ENCODE data around the gene MALAT1. TPM values are rescaled to one million over a fixed set of nuclear protein-coding genes. Genes with fewer than 3 reads are reported as not detected.
A peak's percentile ranks its signal among the peaks of the same experiment; 100 is the strongest.

The MALAT1 gene
- total RNA-seq, 2 experiments from 2014 or later: 2,463 to 2,829 TPM

DNA sequence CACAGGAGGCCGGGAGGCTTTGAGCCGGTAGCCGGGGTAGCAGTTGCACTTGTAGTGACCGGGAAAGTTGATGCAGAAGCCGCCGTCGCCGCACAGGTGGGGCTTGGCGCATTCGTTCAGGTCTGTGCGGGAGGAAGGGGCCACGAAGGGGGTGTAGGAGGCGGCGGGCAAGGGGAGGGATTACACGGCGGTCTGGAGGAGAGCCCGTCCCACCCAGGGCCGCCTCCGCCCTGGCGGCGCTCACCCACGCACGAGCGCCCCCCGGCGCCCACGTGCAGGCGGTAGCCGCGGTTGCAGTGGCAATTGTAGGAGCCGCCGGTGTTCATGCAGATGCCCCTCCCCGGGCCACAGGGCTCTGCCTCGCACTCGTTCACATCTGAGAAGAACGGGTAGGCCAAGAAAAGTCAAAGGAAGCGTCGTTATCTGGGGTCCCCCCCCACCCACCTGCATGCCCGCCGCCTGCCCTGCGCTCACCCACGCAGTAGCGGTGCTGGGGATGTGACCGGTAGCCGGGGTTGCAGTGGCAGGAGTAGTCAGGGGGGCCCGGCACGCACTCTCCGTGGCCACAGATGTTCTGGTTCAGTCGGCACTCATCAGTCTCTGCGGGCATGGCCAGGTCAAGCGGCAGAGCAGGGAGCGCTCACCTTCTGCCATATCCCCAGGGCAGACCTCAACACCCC is 48.7 kb downstream of the MALAT1 start:
- Mint-ChIP-seq H3K4me1 (peaks cover 40% of the 10 kb centered on the region), H3K27me3 (no peaks in the 10 kb centered on the region), H3K36me3 (peaks cover 23% of the 10 kb centered on the region), H3K4me3 (peak overlapping the region; percentile 26), H3K9me3 (no peaks in the 10 kb centered on the region), H3K27ac (peak overlapping the region; percentile 46)
- no peak for DNase-seq

GRCh38 chr11:65548395-65548794 is 49.5 kb downstream of the MALAT1 start:
- Mint-ChIP-seq H3K27me3 (no peaks in the 10 kb centered on the region), H3K9me3 (no peaks in the 10 kb centered on the region), H3K36me3 (peaks cover 23% of the 10 kb centered on the region), H3K27ac (peak overlapping the region; percentile 46), H3K4me3 (peak overlapping the region; percentile 26), H3K4me1 (peaks cover 46% of the 10 kb centered on the region)
- DNase-seq: no peak

DNA sequence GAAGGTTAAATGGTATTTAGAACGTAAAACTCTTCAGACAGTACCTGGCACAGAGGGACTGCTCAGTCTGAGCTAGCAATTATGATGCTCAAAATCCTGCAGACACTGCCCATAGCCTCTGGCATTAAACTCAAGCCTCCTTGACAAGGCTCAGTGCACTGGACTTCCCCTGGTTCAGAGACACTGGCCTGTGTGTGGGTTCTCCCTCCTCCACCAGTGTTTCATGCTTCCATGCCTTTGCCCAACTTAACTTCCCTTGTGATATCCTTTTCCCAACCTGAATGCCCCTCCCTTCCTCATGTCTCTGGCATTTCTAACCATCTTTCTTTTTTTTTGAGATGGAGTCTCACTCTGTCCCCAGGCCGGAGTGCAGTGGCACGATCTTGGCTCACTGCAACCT is 50.3 kb downstream of the MALAT1 start:
- Mint-ChIP-seq H3K9me3 (no peaks in the 10 kb centered on the region), H3K27ac (no peak overlapping the region), H3K4me3 (no peak overlapping the region), H3K36me3 (peaks cover 22% of the 10 kb centered on the region), H3K27me3 (no peaks in the 10 kb centered on the region), H3K4me1 (peaks cover 46% of the 10 kb centered on the region)
- no peak for DNase-seq

DNA sequence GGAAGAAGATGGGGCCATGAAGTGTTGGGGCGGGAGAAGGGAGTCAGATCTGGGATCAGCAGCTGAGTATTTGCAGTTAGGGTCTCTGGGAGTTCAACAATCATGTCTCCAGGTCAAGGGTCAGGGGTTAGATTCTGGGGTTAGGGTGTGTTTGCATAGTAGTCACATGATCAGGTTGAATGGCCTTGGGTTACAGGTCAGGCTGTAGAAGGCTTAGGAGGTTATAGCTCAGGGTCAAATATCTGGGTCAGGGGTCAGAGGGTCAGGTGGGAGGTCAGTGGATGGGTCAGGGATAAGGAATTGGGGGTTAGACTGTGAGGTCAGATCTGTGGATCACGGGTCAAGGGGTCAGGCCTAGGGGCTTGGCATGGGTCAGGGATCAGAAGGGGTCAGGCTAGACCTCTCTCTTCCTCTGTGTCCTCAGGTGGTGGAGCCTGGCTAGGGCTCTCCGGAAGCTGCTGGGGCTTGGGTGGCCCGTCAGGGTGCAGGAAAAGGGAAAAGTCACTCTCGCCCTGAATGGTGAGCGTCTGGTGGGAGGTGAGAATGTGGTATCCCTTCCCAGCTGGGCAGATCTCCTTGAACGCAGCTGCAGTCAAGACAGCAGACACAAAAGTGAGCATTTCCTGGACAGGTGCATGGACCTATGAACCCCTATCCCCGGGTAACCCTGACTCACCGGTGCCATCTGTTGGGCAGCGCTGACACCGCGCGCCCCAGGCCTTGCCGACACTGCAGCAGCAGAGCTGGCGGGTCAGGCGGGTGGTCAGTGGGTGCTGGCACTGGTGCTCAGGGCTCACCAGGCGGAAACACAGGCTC is 52.9 kb downstream of the MALAT1 start:
- H3K36me3 Mint-ChIP-seq: peaks cover 23% of the 10 kb centered on the region
- peak overlapping the region; percentile 50 for H3K27ac Mint-ChIP-seq
- peak; percentile 55 for DNase-seq
- no peaks in the 10 kb centered on the region for H3K27me3 Mint-ChIP-seq
- H3K4me3 Mint-ChIP-seq: no peak overlapping the region
- peaks cover 60% of the 10 kb centered on the region for H3K4me1 Mint-ChIP-seq
- H3K9me3 Mint-ChIP-seq: no peaks in the 10 kb centered on the region

DNA sequence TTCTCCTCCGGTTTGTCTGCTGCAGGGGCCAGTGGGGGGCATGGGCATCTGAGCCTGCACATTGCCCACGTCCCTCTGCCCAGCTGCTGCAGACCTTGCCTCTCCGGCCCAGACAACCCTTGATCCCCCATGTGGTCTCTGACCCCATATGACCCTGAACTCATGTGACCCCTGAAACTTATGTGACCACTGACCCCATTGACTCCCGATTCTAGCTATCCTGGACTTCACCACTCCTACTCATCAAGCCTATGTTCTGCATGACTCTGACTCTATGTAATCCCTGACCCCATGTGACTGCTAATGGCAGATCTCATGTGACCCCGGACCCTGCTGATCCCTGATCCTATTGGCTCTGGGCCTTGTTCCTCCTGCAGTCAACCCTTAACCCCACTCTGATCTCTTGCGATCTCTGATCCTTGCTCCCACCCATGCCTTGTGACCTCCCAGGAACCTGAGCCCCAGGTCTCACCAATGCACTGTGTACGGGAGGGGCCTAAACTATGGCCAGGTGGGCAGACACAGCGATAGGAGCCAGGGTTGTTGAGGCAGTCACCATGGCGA is 53.6 kb downstream of the MALAT1 start:
- Mint-ChIP-seq H3K36me3 (peaks cover 23% of the 10 kb centered on the region), H3K27ac (no peak overlapping the region), H3K4me3 (no peak overlapping the region), H3K4me1 (peaks cover 63% of the 10 kb centered on the region), H3K9me3 (no peaks in the 10 kb centered on the region), H3K27me3 (no peaks in the 10 kb centered on the region)
- DNase-seq: no peak

GRCh38 chr11:65553301-65554001 is 54.6 kb downstream of the MALAT1 start:
- peak overlapping the region; percentile 12 for H3K27ac Mint-ChIP-seq
- H3K9me3 Mint-ChIP-seq: no peaks in the 10 kb centered on the region
- peak; percentile 70 for DNase-seq
- peak overlapping the region; percentile 29 for H3K4me3 Mint-ChIP-seq
- H3K27me3 Mint-ChIP-seq: no peaks in the 10 kb centered on the region
- H3K4me1 Mint-ChIP-seq: peaks cover 54% of the 10 kb centered on the region
- H3K36me3 Mint-ChIP-seq: peaks cover 18% of the 10 kb centered on the region

DNA sequence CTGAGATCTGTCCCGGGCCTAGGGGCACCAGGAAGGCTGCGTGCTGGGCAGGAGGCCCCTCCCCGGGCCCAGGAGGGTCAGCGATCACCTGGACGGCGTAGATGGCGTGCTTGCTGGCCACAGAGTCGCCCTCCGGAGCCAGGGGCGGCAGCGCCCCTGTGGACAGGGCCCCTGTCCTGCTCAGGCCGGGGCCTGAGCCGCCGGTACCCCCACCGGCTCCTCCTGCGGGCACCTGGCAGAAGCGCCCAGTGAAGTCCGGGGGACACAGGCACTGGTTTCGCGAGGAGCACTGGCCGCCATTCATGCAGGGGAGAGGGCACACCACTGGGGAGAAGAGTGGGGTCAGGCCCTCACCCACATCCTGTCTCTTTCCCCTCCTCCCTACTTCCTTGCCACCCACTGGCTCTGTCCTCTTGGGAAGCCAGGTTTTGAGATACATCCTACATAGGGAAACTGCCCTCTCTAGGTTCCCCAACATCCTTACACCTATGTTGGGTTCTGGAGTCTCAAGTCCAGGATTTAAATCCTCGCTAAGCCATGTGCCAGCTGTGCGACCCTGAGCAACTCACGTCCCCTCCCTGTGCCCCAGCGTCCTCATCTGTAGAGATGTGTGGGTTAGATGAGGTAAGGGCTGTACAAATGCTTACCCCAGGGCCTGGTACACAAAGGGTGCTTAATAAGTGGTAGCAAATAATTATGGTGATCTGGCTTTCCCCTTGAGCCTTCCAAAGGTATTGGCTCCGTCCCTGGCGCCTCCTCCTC is 55.4 kb downstream of the MALAT1 start:
- Mint-ChIP-seq H3K9me3 (no peaks in the 10 kb centered on the region), H3K27me3 (no peaks in the 10 kb centered on the region), H3K36me3 (peaks cover 16% of the 10 kb centered on the region), H3K27ac (peak overlapping the region; percentile 61), H3K4me3 (peak overlapping the region; percentile 64), H3K4me1 (peaks cover 52% of the 10 kb centered on the region)
- DNase-seq: no peak

DNA sequence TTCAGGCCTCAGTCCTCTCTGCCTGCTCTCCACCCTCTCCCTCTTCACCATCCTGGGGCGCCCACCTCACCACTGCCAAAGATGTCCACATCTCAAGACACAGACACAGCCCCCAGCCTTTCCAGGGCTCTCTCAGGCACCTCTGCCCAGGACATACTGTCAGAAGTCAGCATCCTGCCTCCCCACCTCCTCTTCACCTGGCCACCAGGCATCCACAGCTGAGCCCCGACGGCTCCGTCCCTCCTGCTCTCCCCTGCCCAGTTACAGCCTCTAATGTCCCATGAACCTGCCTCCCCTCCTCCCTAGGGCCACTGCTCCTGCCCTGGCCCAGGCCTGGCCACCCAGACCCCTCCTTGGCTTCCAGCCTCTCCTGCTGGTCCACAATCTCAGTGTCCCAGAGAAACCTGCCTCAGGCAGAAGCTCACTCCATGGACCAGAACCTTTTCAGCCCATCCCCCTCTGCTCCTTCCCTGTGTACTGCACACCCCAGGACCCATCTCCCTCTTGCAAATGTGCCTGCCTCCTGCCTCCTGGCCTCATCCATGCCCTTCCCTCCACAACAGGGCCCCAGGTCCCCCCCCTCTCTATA is 56.1 kb downstream of the MALAT1 start:
- H3K27ac Mint-ChIP-seq: peak overlapping the region; percentile 61
- H3K4me3 Mint-ChIP-seq: peak overlapping the region; percentile 29
- no peaks in the 10 kb centered on the region for H3K27me3 Mint-ChIP-seq
- no peaks in the 10 kb centered on the region for H3K9me3 Mint-ChIP-seq
- H3K36me3 Mint-ChIP-seq: peaks cover 12% of the 10 kb centered on the region
- H3K4me1 Mint-ChIP-seq: peaks cover 55% of the 10 kb centered on the region
- DNase-seq: no peak

DNA sequence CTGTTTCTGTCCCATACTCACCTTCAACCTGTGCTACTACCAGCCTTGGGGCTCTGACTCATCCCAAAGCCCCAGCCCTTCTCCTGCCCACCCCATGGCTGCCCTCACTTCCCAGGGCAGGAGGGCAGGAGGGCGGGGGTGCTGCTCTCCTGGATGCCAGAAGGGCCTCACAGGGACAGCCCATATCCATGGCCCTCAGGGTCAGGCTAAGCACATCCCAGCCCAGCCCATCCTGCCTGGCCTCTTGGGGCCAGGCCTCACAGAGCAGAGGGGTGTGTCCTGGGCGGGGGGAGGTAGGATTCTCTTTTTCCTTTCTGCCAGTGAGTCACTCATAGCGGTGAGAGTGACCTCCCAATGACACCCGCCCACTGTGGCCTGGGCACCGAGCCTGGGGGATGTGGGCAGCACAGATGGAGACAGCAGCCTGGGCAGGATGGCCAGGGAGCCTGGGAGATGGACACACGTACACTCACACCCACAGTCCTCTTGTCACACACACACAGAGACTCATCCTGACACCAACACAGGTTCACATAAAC is 56.9 kb downstream of the MALAT1 start:
- peak; percentile 47 for DNase-seq
- Mint-ChIP-seq H3K27me3 (no peaks in the 10 kb centered on the region), H3K27ac (peak overlapping the region; percentile 80), H3K36me3 (peaks cover 10% of the 10 kb centered on the region), H3K9me3 (no peaks in the 10 kb centered on the region), H3K4me3 (peak overlapping the region; percentile 85), H3K4me1 (peaks cover 63% of the 10 kb centered on the region)

Other genes starting within 250 kb of the MALAT1 start
- gene POLA2, start 237.1 kb upstream of the MALAT1 start, total RNA-seq: 10 to 100 TPM; 73.8 to 74.5 TPM
- under 1 TPM; 0.18 to 0.54 TPM for gene CDC42EP2, start 184.2 kb upstream of the MALAT1 start, total RNA-seq
- gene DPF2, start 165.2 kb upstream of the MALAT1 start, total RNA-seq: 10 to 100 TPM; 50.5 to 54.9 TPM
- gene TIGD3, start 144.3 kb upstream of the MALAT1 start, total RNA-seq: under 1 TPM; 0.49 to 0.54 TPM
- gene SLC25A45, start 116.4 kb upstream of the MALAT1 start, total RNA-seq: 10 to 100 TPM; 15.4 to 15.7 TPM
- gene FRMD8, start 112.4 kb upstream of the MALAT1 start, total RNA-seq: 10 to 100 TPM; 33.1 to 36.3 TPM
- gene NEAT1, start 76.2 kb upstream of the MALAT1 start, total RNA-seq: 100 to 1,000 TPM; 136 to 155 TPM
- 10 to 100 TPM; 70.5 to 80.3 TPM for gene SCYL1, start 26.0 kb downstream of the MALAT1 start, total RNA-seq
- gene LTBP3, start 59.3 kb downstream of the MALAT1 start, total RNA-seq: 10 to 100 TPM; 35.5 to 36.0 TPM
- gene ZNRD2, start 71.4 kb downstream of the MALAT1 start, total RNA-seq: 10 to 100 TPM; 59.1 to 63.3 TPM
- 10 to 100 TPM; 13.6 to 15.0 TPM for gene FAM89B, start 73.5 kb downstream of the MALAT1 start, total RNA-seq
- gene EHBP1L1, start 77.0 kb downstream of the MALAT1 start, total RNA-seq: 10 to 100 TPM; 55.7 to 60.0 TPM
- under 1 TPM; 0.37 to 0.62 TPM for gene KCNK7, start 96.8 kb downstream of the MALAT1 start, total RNA-seq
- 10 to 100 TPM; 51.2 to 54.8 TPM for gene MAP3K11, start 115.2 kb downstream of the MALAT1 start, total RNA-seq
- 10 to 100 TPM; 40.9 to 42.6 TPM for gene PCNX3, start 116.7 kb downstream of the MALAT1 start, total RNA-seq
- 100 to 1,000 TPM; 123 to 127 TPM for gene SIPA1, start 139.1 kb downstream of the MALAT1 start, total RNA-seq
- 10 to 100 TPM; 69.6 to 71.6 TPM for gene RELA, start 163.9 kb downstream of the MALAT1 start, total RNA-seq
- 10 to 100 TPM; 65.0 to 65.4 TPM for gene KAT5, start 213.2 kb downstream of the MALAT1 start, total RNA-seq
- gene RNASEH2C, start 221.8 kb downstream of the MALAT1 start, total RNA-seq: 100 to 1,000 TPM; 104 to 108 TPM